Ureter (tissue), 1 donor: Measurements from ENCODE around the gene RPL36AL. TPM values are rescaled to one million over a fixed set of nuclear protein-coding genes. Genes with fewer than 3 reads are reported as not detected.

Experiments used
- DNase-seq: peaks from one replicate; pipeline ENCODE4 v3.0.0-alpha.2; 2020; ENCODE audit warnings: low spot score
- total RNA-seq: library from RNA; stranded (reverse); gene quantifications from one replicate; pipeline ENCODE4 v1.2.4, GENCODE V29; 2023
- donor health status: DM: yes; HTN: yes; CAD: no.

RPL36AL gene
- total RNA-seq, 1 donor from 2014 or later: 176 TPM

- DNase-seq: no peak
These were observed 39.0 kb downstream of the RPL36AL start for GRCh38 chr14:49581209-49582112.

GRCh38 chr14:49579841-49580240 is 40.6 kb downstream of the RPL36AL start:
- DNase-seq: no peak

GRCh38 chr14:49578141-49578540 is 42.3 kb downstream of the RPL36AL start:
- DNase-seq: no peak

GRCh38 chr14:49574038-49574437 is 46.4 kb downstream of the RPL36AL start:
- DNase-seq: no peak

- no peak for DNase-seq
These were observed 51.1 kb downstream of the RPL36AL start for GRCh38 chr14:49569281-49569680.

Other genes with a start within 250 kb of the RPL36AL start
- 993 TPM for gene RPS29, start 34.2 kb downstream of the RPL36AL start, total RNA-seq
- gene LRR1, start 21.7 kb downstream of the RPL36AL start, total RNA-seq: 7.1 TPM
- 29.2 TPM for gene MGAT2, start 173 bp upstream of the RPL36AL start, total RNA-seq
- gene DNAAF2, start 14.6 kb upstream of the RPL36AL start, total RNA-seq: 5.5 TPM
- gene POLE2, start 67.6 kb upstream of the RPL36AL start, total RNA-seq: 4.6 TPM
- 9.8 TPM for gene KLHDC1, start 72.5 kb upstream of the RPL36AL start, total RNA-seq
- gene KLHDC2, start 147.5 kb upstream of the RPL36AL start, total RNA-seq: 63.9 TPM
- gene NEMF, start 232.2 kb upstream of the RPL36AL start, total RNA-seq: 108 TPM